ENCODE measurements around the gene GINS1. TPM values are rescaled to one million over a fixed set of nuclear protein-coding genes. Genes with fewer than 3 reads are reported as not detected.

Gene GINS1
- total and polyA plus RNA-seq, 2 of the 13 experiments (the other 11 are each of a cell fraction or from before 2014, with no cell fraction given), result 14.6 to 59.9 TPM

- TF ChIP-seq MAF1 (CRISPR knock-in tag; IDR thresholded peaks at IDR 0.05; ENCODE audit: borderline replicate concordance) (no peak), ZNF660 (CRISPR knock-in tag; IDR thresholded peaks at IDR 0.05; ENCODE audit: borderline replicate concordance, low read depth) (no peak), THAP8 (CRISPR knock-in tag; IDR thresholded peaks at IDR 0.05; ENCODE audit: borderline replicate concordance) (0 out of 2 replicates have a peak, but pooled peaks have one; percentile 26), TBL1XR1 (IDR thresholded peaks at IDR 0.05; ENCODE audit: borderline replicate concordance, low read length, partially characterized antibody) (no peak), HOXA9 (CRISPR knock-in tag; IDR thresholded peaks at IDR 0.05; ENCODE audit: borderline replicate concordance) (no peak), U2AF1 (optimal IDR thresholded peaks at IDR 0.05; ENCODE audit: low read depth, low read length) (no peak), SNRNP70 (IDR thresholded peaks at IDR 0.05; ENCODE audit: low read depth, low read length) (no peak), NR2F6 (IDR thresholded peaks at IDR 0.05) (peak; percentile 82), NR2F6 (CRISPR knock-in tag; IDR thresholded peaks at IDR 0.05) (peak; percentile 86), ZNF432 (CRISPR knock-in tag; IDR thresholded peaks at IDR 0.05; ENCODE audit: borderline replicate concordance) (no peak), FOXA1 (IDR thresholded peaks at IDR 0.05) (no peak), FOXA1 (CRISPR knock-in tag; IDR thresholded peaks at IDR 0.05) (no peak), HNRNPK (IDR thresholded peaks at IDR 0.05; ENCODE audit: low read depth, low read length, poor library complexity, severe bottlenecking) (no peak), PLRG1 (conservative IDR thresholded peaks at IDR 0.05) (no peak), TBP (CRISPR knock-in tag; IDR thresholded peaks at IDR 0.05) (no peak), ZBTB1 (CRISPR knock-in tag; IDR thresholded peaks at IDR 0.05; ENCODE audit: borderline replicate concordance) (no peak), ZNF205 (CRISPR knock-in tag; IDR thresholded peaks at IDR 0.05) (no peak), MTF1 (CRISPR knock-in tag; IDR thresholded peaks at IDR 0.05) (no peak), ZSCAN20 (CRISPR knock-in tag; IDR thresholded peaks at IDR 0.05; ENCODE audit: borderline replicate concordance) (no peak), CHD4 (IDR thresholded peaks at IDR 0.05; ENCODE audit: borderline replicate concordance, low read length) (no peak), GATAD2A (CRISPR knock-in tag; IDR thresholded peaks at IDR 0.05) (no peak), SPEN (CRISPR knock-in tag; IDR thresholded peaks at IDR 0.05; ENCODE audit: low read depth) (no peak)
- TF ChIP-seq, protein P1, sequence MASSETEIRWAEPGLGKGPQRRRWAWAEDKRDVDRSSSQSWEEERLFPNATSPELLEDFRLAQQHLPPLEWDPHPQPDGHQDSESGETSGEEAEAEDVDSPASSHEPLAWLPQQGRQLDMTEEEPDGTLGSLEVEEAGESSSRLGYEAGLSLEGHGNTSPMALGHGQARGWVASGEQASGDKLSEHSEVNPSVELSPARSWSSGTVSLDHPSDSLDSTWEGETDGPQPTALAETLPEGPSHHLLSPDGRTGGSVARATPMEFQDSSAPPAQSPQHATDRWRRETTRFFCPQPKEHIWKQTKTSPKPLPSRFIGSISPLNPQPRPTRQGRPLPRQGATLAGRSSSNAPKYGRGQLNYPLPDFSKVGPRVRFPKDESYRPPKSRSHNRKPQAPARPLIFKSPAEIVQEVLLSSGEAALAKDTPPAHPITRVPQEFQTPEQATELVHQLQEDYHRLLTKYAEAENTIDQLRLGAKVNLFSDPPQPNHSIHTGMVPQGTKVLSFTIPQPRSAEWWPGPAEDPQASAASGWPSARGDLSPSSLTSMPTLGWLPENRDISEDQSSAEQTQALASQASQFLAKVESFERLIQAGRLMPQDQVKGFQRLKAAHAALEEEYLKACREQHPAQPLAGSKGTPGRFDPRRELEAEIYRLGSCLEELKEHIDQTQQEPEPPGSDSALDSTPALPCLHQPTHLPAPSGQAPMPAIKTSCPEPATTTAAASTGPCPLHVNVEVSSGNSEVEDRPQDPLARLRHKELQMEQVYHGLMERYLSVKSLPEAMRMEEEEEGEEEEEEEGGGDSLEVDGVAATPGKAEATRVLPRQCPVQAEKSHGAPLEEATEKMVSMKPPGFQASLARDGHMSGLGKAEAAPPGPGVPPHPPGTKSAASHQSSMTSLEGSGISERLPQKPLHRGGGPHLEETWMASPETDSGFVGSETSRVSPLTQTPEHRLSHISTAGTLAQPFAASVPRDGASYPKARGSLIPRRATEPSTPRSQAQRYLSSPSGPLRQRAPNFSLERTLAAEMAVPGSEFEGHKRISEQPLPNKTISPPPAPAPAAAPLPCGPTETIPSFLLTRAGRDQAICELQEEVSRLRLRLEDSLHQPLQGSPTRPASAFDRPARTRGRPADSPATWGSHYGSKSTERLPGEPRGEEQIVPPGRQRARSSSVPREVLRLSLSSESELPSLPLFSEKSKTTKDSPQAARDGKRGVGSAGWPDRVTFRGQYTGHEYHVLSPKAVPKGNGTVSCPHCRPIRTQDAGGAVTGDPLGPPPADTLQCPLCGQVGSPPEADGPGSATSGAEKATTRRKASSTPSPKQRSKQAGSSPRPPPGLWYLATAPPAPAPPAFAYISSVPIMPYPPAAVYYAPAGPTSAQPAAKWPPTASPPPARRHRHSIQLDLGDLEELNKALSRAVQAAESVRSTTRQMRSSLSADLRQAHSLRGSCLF (CRISPR knock-in tag; IDR thresholded peaks at IDR 0.05; ENCODE audit: borderline replicate concordance), result no peak
- TF ChIP-seq, protein P2, sequence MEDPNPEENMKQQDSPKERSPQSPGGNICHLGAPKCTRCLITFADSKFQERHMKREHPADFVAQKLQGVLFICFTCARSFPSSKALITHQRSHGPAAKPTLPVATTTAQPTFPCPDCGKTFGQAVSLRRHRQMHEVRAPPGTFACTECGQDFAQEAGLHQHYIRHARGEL (CRISPR knock-in tag; IDR thresholded peaks at IDR 0.05), result no peak
- TF ChIP-seq, protein P3, sequence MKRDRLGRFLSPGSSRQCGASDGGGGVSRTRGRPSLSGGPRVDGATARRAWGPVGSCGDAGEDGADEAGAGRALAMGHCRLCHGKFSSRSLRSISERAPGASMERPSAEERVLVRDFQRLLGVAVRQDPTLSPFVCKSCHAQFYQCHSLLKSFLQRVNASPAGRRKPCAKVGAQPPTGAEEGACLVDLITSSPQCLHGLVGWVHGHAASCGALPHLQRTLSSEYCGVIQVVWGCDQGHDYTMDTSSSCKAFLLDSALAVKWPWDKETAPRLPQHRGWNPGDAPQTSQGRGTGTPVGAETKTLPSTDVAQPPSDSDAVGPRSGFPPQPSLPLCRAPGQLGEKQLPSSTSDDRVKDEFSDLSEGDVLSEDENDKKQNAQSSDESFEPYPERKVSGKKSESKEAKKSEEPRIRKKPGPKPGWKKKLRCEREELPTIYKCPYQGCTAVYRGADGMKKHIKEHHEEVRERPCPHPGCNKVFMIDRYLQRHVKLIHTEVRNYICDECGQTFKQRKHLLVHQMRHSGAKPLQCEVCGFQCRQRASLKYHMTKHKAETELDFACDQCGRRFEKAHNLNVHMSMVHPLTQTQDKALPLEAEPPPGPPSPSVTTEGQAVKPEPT (CRISPR knock-in tag; IDR thresholded peaks at IDR 0.05; ENCODE audit: low read depth), result no peak
These were observed 73.9 kb downstream of the GINS1 start (continued) for GRCh38 chr20:25481235-25481917.

Measured in HepG2 (cell line).